Activated CD4-positive, alpha-beta T cell treated with anti-CD3 and anti-CD28 coated beads, Interleukin-2, amount 10 ng/mL, durations not matched to agents 7 days and 5 days (primary cell): Measurements from ENCODE around the gene NTRK1. TPM values are rescaled to one million over a fixed set of nuclear protein-coding genes. Genes with fewer than 3 reads are reported as not detected.

Source experiments
- CTCF ChIA-PET: fragments of 350-600 bp; sonication (Branson Sonifier 250); formaldehyde crosslinking; loops from one replicate; lab custom pipeline; 2021; ENCODE audit warnings: antibody characterized with exemption; lab: Charles Lee
- POLR2A ChIA-PET: fragments of 350-600 bp; sonication (Branson Sonifier 250); formaldehyde crosslinking; loops from one replicate; lab custom pipeline; 2021; ENCODE audit warnings: antibody characterized with exemption; lab: Charles Lee
- DNase-seq: peaks from one replicate; pipeline ENCODE4 v3.0.0-alpha.2; 2020
- H3K27ac Mint-ChIP-seq: one replicate; pipeline ENCODE4 v1.8.0; 2021; ENCODE audit warnings: mild to moderate bottlenecking, moderate library complexity, mixed read lengths
- H3K27me3 Mint-ChIP-seq: one replicate; pipeline ENCODE4 v1.8.0; 2021; ENCODE audit warnings: mixed read lengths
- H3K36me3 Mint-ChIP-seq: one replicate; pipeline ENCODE4 v1.8.0; 2021; ENCODE audit warnings: low read depth, mixed read lengths
- H3K4me1 Mint-ChIP-seq: one replicate; pipeline ENCODE4 v1.8.0; 2021; ENCODE audit warnings: mixed read lengths
- H3K4me3 Mint-ChIP-seq: one replicate; pipeline ENCODE4 v1.8.0; 2021; ENCODE audit warnings: mild to moderate bottlenecking, moderate library complexity, mixed read lengths
- H3K9me3 Mint-ChIP-seq: one replicate; pipeline ENCODE4 v1.8.0; 2021; ENCODE audit warnings: mixed read lengths
- total RNA-seq, 2 experiments: library from RNA; stranded (reverse); gene quantifications; one replicate each; pipeline ENCODE4 v1.2.3, GENCODE V29; 2021

The NTRK1 gene
- total RNA-seq, 2 experiments from 2014 or later = 1.9 to 2.0 TPM

DNA sequence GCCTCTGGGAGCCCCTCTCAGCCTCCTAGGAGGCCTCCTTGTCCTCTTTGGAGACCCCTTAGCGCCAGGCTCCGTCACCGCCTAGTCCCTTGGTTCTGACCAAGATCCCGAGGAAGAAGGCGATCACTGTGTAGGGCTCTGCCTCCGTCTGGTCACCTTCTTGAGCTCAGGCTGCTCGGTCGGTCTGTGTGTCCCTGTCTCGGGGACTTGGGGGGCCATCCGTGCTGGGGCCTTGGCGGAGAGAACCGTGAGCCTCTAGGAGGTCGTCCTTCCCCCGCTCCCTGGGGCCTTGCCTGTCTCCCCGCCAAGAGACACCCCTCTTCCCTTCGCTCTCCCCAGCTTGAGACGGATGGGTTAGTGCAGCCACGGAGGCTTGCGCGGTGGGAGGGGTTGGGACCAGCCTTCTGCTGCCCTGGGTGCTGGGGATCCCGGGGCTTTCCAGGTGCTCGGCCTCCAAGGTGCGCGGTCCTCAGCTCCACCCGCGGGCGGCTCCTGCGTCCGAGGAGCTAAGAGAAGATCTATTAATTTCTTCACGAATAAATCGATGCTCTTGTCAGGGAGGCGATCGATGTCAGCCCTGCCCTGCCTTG lies 1.0 kb upstream of the NTRK1 start:
- no peak for DNase-seq
- Mint-ChIP-seq H3K27ac (no peak overlapping the region), H3K27me3 (peaks cover 46% of the 10 kb centered on the region), H3K9me3 (no peaks in the 10 kb centered on the region), H3K4me3 (peak overlapping the region; percentile 61), H3K36me3 (no peaks in the 10 kb centered on the region), H3K4me1 (peaks cover 42% of the 10 kb centered on the region)
- ChIA-PET CTCF (interaction anchor here (0.6 to 13.0 kb wide), 40 partner anchors 10 to 284 kb away, joined by 3 to 247 read pairs (median 5); partner anchors contain the start of genes CRABP2, HDGF, ISG20L2 and METTL25B), POLR2A (interaction anchor here (0.8 to 1.1 kb wide), 2 partner anchors 46 to 107 kb away, joined by 3 to 4 read pairs; no protein-coding TSS in a partner anchor)

- POLR2A ChIA-PET = interaction anchor here (0.8 to 1.1 kb wide), 3 partner anchors 46 to 108 kb away, joined by 3 to 4 read pairs (median 3); no protein-coding TSS in a partner anchor
- H3K4me1 Mint-ChIP-seq = peaks cover 46% of the 10 kb centered on the region
- peak overlapping the region; percentile 61 for H3K4me3 Mint-ChIP-seq
- no peak overlapping the region for H3K27ac Mint-ChIP-seq
- H3K27me3 Mint-ChIP-seq = peaks cover 44% of the 10 kb centered on the region
- no peaks in the 10 kb centered on the region for H3K9me3 Mint-ChIP-seq
- CTCF ChIA-PET = interaction anchor here (0.6 to 13.0 kb wide), 43 partner anchors 11 to 284 kb away, joined by 3 to 247 read pairs (median 5); partner anchors contain the start of genes CRABP2, HDGF, ISG20L2 and METTL25B
- no peaks in the 10 kb centered on the region for H3K36me3 Mint-ChIP-seq
- DNase-seq = peak; percentile 49
Measured at GRCh38 chr1:156860113-156860627, 495 bp upstream of the NTRK1 start.

DNA sequence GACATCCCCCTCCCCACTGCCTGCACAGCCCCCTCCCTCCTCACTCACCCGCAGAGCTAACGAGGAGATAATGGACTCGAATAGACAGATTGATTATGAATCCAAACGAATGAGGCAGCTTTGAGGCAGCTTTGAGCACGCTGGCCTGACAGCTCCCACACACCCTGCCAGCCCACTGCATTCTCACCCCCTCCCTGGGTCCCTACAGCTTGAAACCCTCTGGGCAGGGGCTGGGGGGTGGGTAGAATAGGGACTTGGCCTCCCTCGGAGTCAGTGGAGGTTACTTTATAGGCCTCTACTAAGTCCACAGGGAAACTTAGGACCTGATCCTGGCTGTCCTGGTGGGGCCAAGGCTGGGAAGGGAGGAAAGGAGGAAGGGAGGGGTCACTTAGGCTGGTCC lies 1.9 kb downstream of the NTRK1 start:
- no peaks in the 10 kb centered on the region for H3K36me3 Mint-ChIP-seq
- ChIA-PET POLR2A (no interaction called here), CTCF (interaction anchor here (0.6 to 13.0 kb wide), 12 partner anchors 12 to 173 kb away, joined by 3 to 247 read pairs (median 18); partner anchors contain the start of genes ISG20L2, METTL25B and PEAR1)
- peak overlapping the region; percentile 83 for H3K27ac Mint-ChIP-seq
- no peak for DNase-seq
- peaks cover 66% of the 10 kb centered on the region for H3K4me1 Mint-ChIP-seq
- no peaks in the 10 kb centered on the region for H3K9me3 Mint-ChIP-seq
- no peak overlapping the region for H3K4me3 Mint-ChIP-seq
- H3K27me3 Mint-ChIP-seq = peaks cover 31% of the 10 kb centered on the region

DNA sequence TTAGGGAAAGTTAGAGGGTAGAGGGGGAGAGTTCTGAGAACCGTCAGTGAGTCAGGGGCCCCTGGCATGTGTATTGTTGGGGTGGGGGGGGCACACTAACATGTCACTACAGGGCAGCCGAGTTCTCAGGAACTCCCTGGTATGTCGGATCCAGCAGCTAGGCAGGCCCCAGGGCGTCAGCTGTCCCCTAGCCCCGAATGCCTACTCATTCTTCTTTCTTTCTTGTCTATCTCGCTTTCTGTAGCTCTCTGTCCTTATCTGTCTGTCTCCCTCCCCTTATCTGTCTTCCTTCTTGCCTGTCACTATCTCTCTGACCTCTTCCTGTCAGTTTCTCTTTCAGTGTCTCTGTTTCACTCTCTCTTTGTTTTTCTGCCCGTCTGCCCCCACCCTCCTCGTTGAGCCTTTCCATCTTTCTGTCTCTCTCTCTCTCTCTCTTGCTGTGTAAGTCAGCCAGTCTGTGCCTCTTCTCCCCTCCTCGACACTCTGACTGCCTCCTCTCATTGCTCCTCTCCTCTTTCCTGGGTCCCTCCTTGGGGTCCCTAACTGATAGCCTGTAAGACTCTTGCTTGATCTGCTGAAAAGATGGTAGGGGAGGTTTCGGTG lies 2.4 kb downstream of the NTRK1 start:
- peaks cover 26% of the 10 kb centered on the region for H3K27me3 Mint-ChIP-seq
- CTCF ChIA-PET = interaction anchor here (0.6 to 13.0 kb wide), 9 partner anchors 11 to 173 kb away, joined by 3 to 247 read pairs (median 60); partner anchors contain the start of genes ISG20L2, METTL25B and PEAR1

GRCh38 chr1:156863631-156864030 lies 3.0 kb downstream of the NTRK1 start:
- Mint-ChIP-seq H3K9me3 (no peaks in the 10 kb centered on the region), H3K36me3 (no peaks in the 10 kb centered on the region), H3K4me1 (peaks cover 70% of the 10 kb centered on the region), H3K4me3 (peak overlapping the region; percentile 44), H3K27me3 (peaks cover 21% of the 10 kb centered on the region), H3K27ac (peak overlapping the region; percentile 83)
- CTCF ChIA-PET = interaction anchor here (1.1 to 13.0 kb wide), 7 partner anchors 11 to 138 kb away, joined by 3 to 247 read pairs (median 69); partner anchors contain the start of genes ISG20L2 and METTL25B
- DNase-seq = no peak
- POLR2A ChIA-PET = no interaction called here

More for the DNA sequence above, 2.4 kb downstream of the NTRK1 start:
- peak overlapping the region; percentile 83 for H3K27ac Mint-ChIP-seq
- POLR2A ChIA-PET = no interaction called here
- no peaks in the 10 kb centered on the region for H3K9me3 Mint-ChIP-seq
- peaks cover 71% of the 10 kb centered on the region for H3K4me1 Mint-ChIP-seq
- peak overlapping the region; percentile 44 for H3K4me3 Mint-ChIP-seq
- no peaks in the 10 kb centered on the region for H3K36me3 Mint-ChIP-seq
- peak; percentile 26 for DNase-seq

DNA sequence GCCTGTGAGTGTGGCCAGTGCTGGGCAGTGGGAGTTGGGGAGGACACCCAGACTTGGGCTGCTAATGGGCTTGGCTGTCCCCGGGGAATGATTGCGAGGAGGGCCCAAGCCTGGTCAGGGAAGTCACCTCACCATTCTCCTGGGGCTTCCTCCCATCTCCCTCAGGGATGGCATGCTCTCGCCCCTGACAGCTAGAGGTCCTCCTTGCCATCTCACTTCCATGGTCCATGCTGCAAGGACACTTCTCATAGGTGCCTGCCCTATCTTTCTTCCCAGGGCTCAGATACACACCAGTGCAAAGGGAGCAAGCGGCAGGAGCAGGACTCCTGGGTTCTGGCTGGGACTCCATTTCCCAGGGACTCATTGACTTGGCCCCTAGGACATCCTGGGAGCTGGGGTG lies 4.1 kb downstream of the NTRK1 start:
- H3K9me3 Mint-ChIP-seq = no peaks in the 10 kb centered on the region
- H3K27me3 Mint-ChIP-seq = peaks cover 12% of the 10 kb centered on the region
- DNase-seq = no peak
- ChIA-PET CTCF (interaction anchor here (1.1 to 13.0 kb wide), 4 partner anchors 9 to 139 kb away, joined by 3 to 158 read pairs (median 33); no protein-coding TSS in a partner anchor), POLR2A (no interaction called here)
- peaks cover 63% of the 10 kb centered on the region for H3K4me1 Mint-ChIP-seq
- peak overlapping the region; percentile 29 for H3K27ac Mint-ChIP-seq
- no peaks in the 10 kb centered on the region for H3K36me3 Mint-ChIP-seq
- no peak overlapping the region for H3K4me3 Mint-ChIP-seq

DNA sequence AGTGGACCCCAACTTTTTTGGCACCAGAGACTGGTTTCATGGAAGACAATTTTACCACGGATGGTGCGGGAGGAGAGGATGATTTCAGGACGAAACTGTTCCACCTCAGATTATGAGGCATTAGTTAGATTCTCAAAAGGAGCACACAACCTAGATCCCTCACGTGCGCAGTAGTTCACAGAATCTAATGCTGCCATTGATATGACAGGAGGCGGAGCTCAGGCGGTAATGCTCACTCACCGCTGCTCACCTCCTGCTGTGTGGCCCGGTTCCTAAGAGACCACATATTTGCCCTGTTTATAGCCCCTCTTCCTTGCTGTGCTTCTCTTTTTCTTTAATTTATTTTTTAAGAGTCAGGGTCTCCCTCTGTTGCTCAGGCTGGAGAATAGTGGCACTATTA lies 4.6 kb downstream of the NTRK1 start:
- DNase-seq = no peak
- Mint-ChIP-seq H3K9me3 (no peaks in the 10 kb centered on the region), H3K27me3 (peaks cover 11% of the 10 kb centered on the region), H3K4me1 (peaks cover 61% of the 10 kb centered on the region), H3K36me3 (no peaks in the 10 kb centered on the region), H3K27ac (peak overlapping the region; percentile 29), H3K4me3 (no peak overlapping the region)
- ChIA-PET CTCF (interaction anchor here (1.0 to 7.2 kb wide), 3 partner anchors 9 to 40 kb away, joined by 3 to 60 read pairs (median 5); no protein-coding TSS in a partner anchor), POLR2A (no interaction called here)

DNA sequence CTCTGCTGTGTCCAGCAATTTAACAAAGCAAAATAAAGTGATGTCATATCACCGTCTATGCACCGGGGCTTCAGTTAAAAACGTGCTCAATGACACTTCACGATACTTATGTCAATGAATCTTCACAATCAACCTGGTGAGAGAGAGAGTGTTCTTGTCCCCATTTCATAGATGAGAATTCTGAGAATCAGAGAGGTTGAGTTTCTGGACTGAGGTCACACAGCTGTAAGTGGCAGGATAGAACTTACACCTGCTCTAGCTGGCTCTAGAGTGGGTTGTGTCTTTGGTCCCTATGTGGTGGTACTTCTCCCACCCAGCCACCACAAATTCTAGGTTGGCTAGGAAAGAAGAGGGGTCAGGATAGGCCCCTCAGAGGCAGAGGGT lies 5.2 kb downstream of the NTRK1 start:
- H3K27me3 Mint-ChIP-seq = peaks cover 10% of the 10 kb centered on the region
- H3K36me3 Mint-ChIP-seq = no peaks in the 10 kb centered on the region
- no peak for DNase-seq
- CTCF ChIA-PET = interaction anchor here (1.0 to 7.2 kb wide), 4 partner anchors 8 to 140 kb away, joined by 3 to 60 read pairs (median 4); no protein-coding TSS in a partner anchor
- peak overlapping the region; percentile 38 for H3K27ac Mint-ChIP-seq
- peaks cover 60% of the 10 kb centered on the region for H3K4me1 Mint-ChIP-seq
- H3K9me3 Mint-ChIP-seq = no peaks in the 10 kb centered on the region
- POLR2A ChIA-PET = no interaction called here
- H3K4me3 Mint-ChIP-seq = no peak overlapping the region

DNA sequence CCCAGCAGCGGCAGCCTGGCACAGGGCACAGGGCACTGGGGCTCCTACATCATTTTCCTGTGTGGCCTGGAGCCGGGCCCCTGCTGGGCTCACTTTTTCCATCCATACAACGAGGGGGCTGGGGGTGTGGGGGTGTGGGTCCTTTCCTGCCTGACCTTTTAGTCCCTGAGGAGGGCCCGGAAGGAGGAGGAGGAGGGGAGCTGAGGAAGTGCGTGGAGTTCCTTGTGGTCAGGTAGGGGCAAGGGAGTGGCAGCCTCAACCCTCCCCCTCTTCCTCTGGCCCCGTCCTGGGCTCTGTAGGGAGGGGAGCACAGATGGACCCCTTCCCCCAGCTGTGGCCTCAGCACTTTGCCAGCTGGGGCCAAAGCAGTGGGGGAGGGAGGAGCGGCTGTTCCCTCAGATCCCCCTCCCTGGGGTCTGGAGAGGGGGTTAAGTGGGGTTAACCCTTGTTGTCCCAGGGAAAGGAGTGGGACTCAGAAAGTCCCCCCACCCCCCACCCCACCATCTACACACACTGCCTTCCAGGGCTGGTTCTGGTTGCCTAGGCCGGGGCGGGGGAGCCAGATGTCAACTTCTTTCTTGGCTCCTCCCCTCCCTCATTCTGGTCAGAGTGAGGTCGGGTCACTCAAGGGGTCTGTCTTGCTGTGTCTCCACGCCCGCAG lies 5.7 kb downstream of the NTRK1 start:
- DNase-seq = peak; percentile 20

GRCh38 chr1:156868341-156868740 lies 7.7 kb downstream of the NTRK1 start:
- no peak overlapping the region for H3K27ac Mint-ChIP-seq
- H3K4me1 Mint-ChIP-seq = peaks cover 45% of the 10 kb centered on the region
- H3K27me3 Mint-ChIP-seq = peaks cover 5% of the 10 kb centered on the region
- POLR2A ChIA-PET = no interaction called here
- no peaks in the 10 kb centered on the region for H3K36me3 Mint-ChIP-seq
- CTCF ChIA-PET = interaction anchor here (0.9 kb wide), 1 partner anchor 61 kb away, joined by 3 read pairs; no protein-coding TSS in a partner anchor
- H3K4me3 Mint-ChIP-seq = no peak overlapping the region
- H3K9me3 Mint-ChIP-seq = no peaks in the 10 kb centered on the region
- DNase-seq = no peak

More for the DNA sequence above, 5.7 kb downstream of the NTRK1 start:
- ChIA-PET POLR2A (no interaction called here), CTCF (interaction anchor here (1.0 to 7.2 kb wide), 5 partner anchors 8 to 140 kb away, joined by 3 to 60 read pairs (median 3); no protein-coding TSS in a partner anchor)
- H3K27me3 Mint-ChIP-seq = peaks cover 10% of the 10 kb centered on the region
- no peaks in the 10 kb centered on the region for H3K36me3 Mint-ChIP-seq
- H3K4me3 Mint-ChIP-seq = no peak overlapping the region
- peaks cover 62% of the 10 kb centered on the region for H3K4me1 Mint-ChIP-seq
- no peaks in the 10 kb centered on the region for H3K9me3 Mint-ChIP-seq
- H3K27ac Mint-ChIP-seq = peak overlapping the region; percentile 81

GRCh38 chr1:156869455-156869854 lies 8.8 kb downstream of the NTRK1 start:
- Mint-ChIP-seq H3K27me3 (peaks cover 9% of the 10 kb centered on the region), H3K4me1 (peaks cover 34% of the 10 kb centered on the region), H3K4me3 (no peak overlapping the region), H3K27ac (peak overlapping the region; percentile 75), H3K9me3 (no peaks in the 10 kb centered on the region), H3K36me3 (no peaks in the 10 kb centered on the region)
- POLR2A ChIA-PET = no interaction called here
- no peak for DNase-seq
- CTCF ChIA-PET = interaction anchor here (0.6 to 10.1 kb wide), 4 partner anchors 7 to 594 kb away, joined by 3 to 60 read pairs (median 3); partner anchors contain the start of gene NTRK1

- H3K4me3 Mint-ChIP-seq = no peak overlapping the region
- ChIA-PET POLR2A (no interaction called here), CTCF (interaction anchor here (1.0 to 10.1 kb wide), 4 partner anchors 11 to 184 kb away, joined by 3 to 60 read pairs (median 4); partner anchors contain the start of gene NTRK1)
- no peak overlapping the region for H3K27ac Mint-ChIP-seq
- peaks cover 4% of the 10 kb centered on the region for H3K4me1 Mint-ChIP-seq
- no peaks in the 10 kb centered on the region for H3K36me3 Mint-ChIP-seq
- no peaks in the 10 kb centered on the region for H3K9me3 Mint-ChIP-seq
- H3K27me3 Mint-ChIP-seq = peaks cover 22% of the 10 kb centered on the region
- DNase-seq = no peak
Measured at GRCh38 chr1:156873659-156874058, 13.0 kb downstream of the NTRK1 start.
